HuH-7.5 (cell line): ENCODE data around the gene CCDC106.

Source experiments
- DNase-seq: peaks from one replicate; pipeline ENCODE4 v3.0.0; 2011; ENCODE audit warnings: low spot score

CCDC106 gene

GRCh38 chr19:55683449-55684261 lies 35.6 kb downstream of the CCDC106 start:
- DNase-seq, result no peak

- DNase-seq, result no peak
Measured at GRCh38 chr19:55684946-55685681, 37.1 kb downstream of the CCDC106 start.

- no peak for DNase-seq
Measured at GRCh38 chr19:55685776-55686175, 37.8 kb downstream of the CCDC106 start.

- DNase-seq, result no peak
Measured at GRCh38 chr19:55686311-55687050, 38.5 kb downstream of the CCDC106 start.

- DNase-seq, result no peak
Measured at GRCh38 chr19:55687281-55688201, 39.5 kb downstream of the CCDC106 start.

- DNase-seq, result no peak
Measured at GRCh38 chr19:55688422-55689218, 40.6 kb downstream of the CCDC106 start.

GRCh38 chr19:55689411-55690108 lies 41.5 kb downstream of the CCDC106 start:
- DNase-seq, result no peak

- no peak for DNase-seq
Measured at GRCh38 chr19:55690109-55690768, 42.2 kb downstream of the CCDC106 start.

- no peak for DNase-seq
Measured at GRCh38 chr19:55690769-55691545, 42.9 kb downstream of the CCDC106 start.

- DNase-seq, result no peak
Measured at GRCh38 chr19:55691561-55692481, 43.8 kb downstream of the CCDC106 start.

GRCh38 chr19:55692681-55693081 lies 44.7 kb downstream of the CCDC106 start:
- no peak for DNase-seq

- no peak for DNase-seq
Measured at GRCh38 chr19:55693336-55693974, 45.4 kb downstream of the CCDC106 start.

GRCh38 chr19:55694241-55694655 lies 46.2 kb downstream of the CCDC106 start:
- DNase-seq, result no peak

- no peak for DNase-seq
Measured at GRCh38 chr19:55694656-55695491, 46.9 kb downstream of the CCDC106 start.

GRCh38 chr19:55695511-55696290 lies 47.7 kb downstream of the CCDC106 start:
- no peak for DNase-seq
